GM12872 (cell line): Measurements from ENCODE around the gene STIMATE.

Experiments used
- CTCF ChIP-seq: IDR thresholded peaks from 3 replicates; pipeline ENCODE4 v1.5.1; 2011; ENCODE audit warnings: low read depth, mild to moderate bottlenecking, low read length, moderate library complexity; ENCODE audit not compliant: insufficient read depth

STIMATE gene

DNA sequence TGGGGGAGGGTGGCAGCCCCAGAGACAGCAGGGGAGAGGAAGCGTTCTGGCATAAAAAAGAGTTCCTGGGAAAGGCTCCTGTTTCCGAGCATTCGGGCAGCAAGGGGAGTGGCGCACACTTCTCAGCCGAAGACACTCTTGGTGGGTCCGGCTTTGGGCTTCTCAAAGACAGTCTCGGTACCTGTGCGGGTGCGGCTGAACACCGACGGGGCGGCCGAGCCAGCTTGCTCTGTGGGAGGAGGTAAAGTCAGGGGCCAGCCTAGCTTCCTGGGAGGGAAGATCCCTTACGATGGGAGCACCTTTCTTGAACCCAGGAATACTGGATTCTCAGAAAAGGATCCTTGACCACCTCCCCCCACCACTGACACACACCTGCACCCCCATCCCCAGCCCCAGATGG, 64.1 kb downstream of the STIMATE start:
- no peak for TF ChIP-seq CTCF

DNA sequence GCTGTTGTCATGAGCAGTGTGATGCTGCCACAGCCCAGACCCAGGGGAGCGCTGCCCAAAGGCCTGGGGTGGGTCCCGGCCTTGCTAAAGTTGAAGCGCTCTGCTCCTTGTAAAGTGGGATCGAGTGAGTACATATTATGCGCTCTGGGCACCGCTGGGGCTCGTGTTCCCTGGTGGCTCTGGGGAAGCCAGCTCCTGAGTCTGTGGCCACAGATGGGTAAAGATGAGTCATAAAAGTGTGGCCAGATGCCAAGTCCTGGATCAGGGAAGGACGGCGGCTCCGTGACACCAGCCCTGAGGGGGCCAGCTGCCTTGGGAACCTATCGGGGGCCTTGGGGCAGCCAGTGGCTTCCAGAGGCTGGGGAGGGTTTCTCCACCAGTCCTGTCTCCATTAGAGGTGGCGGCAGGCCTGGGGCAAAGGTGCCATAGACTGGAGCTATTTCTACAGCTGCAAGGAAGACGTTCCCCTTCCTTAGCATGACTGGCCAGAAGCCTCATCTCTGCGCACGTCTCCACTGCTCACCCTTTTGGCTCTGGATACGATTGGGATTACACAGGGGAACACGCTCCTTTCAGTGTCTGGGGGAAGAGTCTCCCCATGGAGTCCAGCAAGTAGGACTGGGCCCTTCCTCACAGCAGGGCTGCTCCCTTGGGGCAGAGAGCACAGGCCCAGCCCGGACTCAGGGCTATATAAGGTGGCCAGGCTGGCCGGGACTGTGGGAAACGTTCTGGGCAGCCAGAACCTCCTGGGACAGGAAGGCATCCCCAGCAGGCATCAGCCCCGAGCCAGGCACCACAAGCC, 65.6 kb downstream of the STIMATE start:
- TF ChIP-seq CTCF: no peak

DNA sequence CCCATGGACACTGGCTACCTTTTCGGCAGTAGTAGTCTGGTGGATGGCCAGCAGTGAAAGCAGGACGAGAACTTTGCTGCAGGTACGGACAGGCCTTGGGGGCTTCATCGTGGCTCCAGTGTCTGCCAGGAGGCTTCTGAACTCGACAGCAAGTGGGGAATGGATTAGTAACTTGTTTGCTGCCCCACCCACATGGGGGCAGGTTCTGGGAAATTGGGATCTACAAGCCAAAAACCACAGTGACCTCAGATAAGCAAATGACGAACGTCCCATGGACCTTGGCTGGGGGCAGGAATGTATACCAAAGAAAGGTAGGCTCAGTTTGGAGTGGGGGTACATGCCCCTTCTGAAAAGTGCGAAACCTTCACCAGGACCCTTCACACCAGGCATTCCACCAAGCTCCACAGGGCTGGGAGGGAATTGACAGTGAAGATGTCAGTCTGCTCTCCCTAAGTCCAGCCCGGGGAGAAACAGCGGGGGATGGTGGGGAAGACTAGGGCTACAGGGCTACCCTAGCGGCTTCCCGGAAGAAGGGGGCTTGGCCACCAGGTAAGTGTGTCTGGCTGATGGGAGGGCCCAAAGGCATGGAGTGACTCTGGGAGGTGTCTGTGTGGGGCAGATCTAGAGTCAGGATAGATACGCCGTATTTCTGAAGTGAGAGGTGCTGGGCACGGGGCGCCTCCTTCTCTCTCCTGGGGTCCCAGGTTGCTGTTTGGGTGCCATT, 66.7 kb downstream of the STIMATE start, which contains the start of gene ITIH4:
TSS of gene ITIH4 (minus strand) at position 138 of the 724 bp plus-strand sequence. CDS start at position 108, 30 bp downstream.
- no peak for TF ChIP-seq CTCF

- no peak for TF ChIP-seq CTCF
Measured at GRCh38 chr3:52829906-52830463, 67.4 kb downstream of the STIMATE start.

DNA sequence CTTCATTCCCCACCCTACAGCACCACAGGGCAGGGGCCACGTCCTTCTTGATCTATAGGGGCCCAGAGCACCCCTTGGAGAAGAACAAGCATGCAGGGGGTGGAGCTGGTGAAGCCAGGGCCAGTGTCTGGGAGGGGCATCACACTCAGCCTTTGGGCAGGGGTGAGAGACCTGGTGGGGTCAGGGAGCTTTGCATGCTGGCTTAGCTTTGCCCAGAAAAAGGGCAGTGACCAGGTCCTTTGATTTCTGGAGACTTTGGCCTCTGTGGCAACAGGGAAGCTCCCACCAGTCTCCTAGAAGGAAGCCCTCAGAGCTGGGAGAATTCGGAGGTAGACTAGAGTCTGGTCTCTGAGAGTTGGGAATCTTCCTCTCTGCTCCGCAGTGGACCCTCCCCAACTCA, 67.9 kb downstream of the STIMATE start:
- TF ChIP-seq CTCF: no peak

- TF ChIP-seq CTCF: no peak
Measured at GRCh38 chr3:52827866-52828376, 69.4 kb downstream of the STIMATE start.

- TF ChIP-seq CTCF: no peak
Measured at GRCh38 chr3:52827441-52827840, 69.9 kb downstream of the STIMATE start.
